GM21717 (cell line): ENCODE data around the gene KANTR.
"Not testable (repeated sequence)": the region's sequence is repeated elsewhere in the genome, so short reads cannot be mapped to it uniquely, and the experiment has no call there.

Experiments
- ATAC-seq: cut with Tn5 transposase; IDR thresholded peaks from one replicate; pipeline ENCODE4 v1.9.1; 2021; ENCODE audit warnings: mild to moderate bottlenecking, moderate library complexity; ENCODE audit not compliant: unreplicated experiment

Gene KANTR

DNA sequence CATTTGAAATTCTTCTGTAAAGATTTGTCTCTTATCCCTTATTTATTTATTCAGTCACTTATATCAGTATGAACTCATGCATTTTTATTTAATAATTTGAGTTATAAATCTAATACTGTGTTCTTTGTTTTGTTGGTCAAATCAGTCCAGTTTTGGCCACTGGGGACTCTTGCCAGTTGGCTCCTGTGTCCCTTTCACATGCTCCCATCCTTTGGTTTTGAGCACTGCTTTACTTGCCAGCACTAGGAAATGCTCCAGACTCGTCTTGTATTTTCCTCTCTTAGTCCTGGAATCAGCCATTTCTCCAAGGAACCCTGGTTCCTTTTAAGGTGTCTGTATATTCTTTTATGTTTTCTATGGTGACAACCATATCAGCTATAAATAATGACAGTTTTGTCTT lies 28.1 kb downstream of the KANTR start:
- no peak for ATAC-seq

- no peak for ATAC-seq
Observed at GRCh38 chrX:53125506-53125905, 31.6 kb downstream of the KANTR start.

DNA sequence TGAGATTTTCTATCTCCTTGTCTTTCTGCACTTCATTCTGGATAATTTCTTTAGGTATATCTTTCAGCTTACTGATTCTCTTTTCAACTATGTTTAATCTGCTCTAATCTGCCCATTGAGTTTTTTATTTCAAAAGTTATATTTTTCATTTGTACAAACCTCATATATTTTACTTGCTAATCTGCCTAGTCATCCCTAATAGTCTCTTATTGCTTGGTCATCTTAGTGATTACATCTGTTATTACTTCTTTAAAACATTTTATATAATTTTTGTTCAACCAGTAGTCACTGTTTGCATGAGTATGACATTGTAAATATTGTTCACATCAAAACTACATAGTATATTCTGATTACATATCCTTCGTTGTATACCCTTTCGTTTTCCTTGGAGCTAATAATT lies 32.4 kb downstream of the KANTR start:
- no peak for ATAC-seq

DNA sequence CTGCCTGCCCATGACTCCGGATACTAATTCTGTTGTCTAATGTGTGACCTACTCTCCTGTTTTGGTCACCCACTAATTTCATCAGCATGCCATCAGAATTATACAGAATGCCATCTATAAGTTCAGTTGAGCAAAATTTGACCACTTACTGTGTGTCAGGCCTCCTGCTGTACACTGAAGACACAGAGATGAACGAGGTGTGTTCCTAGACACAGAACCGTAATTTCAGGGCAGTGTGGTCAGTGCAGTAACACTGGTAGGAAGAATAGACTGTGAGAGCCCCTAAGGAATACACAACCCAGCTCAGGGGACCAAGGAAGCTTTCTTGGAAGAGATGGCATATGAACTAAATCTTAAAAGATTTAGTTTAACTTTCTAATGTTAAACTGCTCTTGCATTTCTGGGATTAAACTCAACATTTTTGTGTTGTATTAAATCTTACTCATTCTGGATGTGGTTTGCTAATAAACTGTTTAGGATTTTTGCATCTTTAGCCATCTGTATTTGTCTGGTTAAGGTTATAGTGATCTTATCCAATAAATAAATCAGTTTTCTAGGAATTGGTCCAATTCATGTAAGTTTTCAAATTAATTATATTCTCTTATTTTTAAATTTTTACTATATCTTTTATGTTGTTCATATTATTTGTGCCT lies 34.3 kb downstream of the KANTR start:
- no peak for ATAC-seq

DNA sequence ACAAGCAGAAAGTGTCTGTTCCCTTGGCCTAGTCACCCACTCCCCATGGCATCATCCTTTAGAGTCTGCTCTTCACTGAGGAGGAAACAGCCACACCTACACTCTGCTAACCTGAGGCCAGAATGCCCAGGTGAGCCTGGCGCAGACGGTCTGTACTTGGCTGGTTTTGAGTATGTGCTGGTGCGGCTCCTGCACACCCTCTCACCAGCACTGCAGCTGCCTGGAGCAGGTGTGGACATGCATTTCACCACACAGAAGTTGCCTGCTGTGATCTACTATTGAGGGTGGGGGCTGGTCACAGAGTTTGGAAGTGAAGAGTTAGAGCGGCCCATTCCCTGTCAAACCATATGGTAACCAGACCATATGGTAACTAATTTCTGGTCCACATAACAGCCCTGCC lies 39.5 kb downstream of the KANTR start:
- no peak for ATAC-seq

DNA sequence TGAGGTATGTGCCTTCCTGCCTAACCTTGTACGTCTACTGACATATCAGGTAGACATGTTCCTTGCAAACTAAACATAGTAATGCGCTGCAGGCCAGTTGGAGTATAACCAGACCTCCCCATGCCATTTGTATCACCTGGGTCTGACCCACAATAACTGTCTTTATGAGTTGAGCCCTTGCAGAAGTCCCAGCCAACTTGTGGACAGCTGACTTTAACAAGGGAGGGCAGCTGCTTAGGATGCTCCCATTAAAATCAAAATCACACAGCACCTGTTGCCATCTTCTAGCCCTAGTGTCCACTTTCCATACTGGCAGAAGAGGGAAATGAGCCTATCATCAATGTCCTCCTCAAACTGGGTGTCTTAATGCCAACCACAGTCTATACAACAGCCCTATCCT lies 41.6 kb downstream of the KANTR start:
- no peak for ATAC-seq

DNA sequence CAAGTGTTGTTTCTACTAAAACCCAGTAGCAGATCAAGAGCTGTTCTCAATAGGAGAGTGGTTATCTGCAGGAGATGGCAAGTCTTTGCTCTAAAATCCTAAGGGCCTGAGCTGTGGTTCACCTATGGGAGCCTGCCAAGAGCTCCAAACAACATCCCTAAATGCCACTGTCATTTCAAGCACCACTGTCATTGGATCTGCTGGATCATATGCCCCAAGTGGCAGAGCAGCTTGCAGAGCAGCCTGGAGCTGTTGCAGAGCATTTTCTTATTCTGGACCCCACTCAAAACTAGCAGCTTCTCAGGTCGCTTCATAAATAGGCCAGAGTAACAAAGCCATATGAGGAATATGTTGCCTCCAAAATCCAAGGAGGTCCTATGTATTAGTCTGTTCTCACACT lies 59.6 kb downstream of the KANTR start:
- no peak for ATAC-seq

DNA sequence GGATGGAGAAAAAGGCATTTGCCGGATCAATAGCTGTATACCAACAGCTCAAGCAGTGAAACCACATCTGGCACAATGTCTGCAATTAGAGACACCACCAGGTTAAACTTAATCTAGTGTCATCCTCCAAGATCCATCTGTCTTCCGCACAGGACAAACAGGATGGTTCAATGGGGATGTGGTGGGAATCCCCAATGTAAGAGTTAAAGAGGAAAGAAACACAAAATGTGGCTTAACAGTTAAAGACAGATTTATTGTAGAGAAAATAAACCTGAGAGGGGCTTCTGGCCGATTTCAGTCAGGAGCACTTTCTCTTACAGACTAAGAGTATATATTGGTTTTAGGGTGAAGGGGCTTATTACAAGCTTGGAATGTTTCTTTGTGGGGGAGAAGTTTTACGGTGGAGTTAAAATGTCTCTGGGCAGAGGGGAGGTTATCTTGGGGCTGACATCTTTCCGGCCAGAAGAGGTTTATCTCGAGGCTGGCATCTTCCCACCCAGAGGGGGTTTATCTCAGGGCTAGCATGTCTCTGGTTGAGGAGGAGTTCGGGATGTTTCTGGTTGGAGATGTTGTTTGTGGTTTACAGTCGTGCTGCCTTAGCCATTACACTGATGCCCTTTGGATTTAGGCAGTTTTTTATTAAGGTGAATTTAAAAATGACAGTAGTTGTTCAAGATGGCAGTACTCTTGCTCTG lies 61.7 kb downstream of the KANTR start:
- ATAC-seq = no peak

DNA sequence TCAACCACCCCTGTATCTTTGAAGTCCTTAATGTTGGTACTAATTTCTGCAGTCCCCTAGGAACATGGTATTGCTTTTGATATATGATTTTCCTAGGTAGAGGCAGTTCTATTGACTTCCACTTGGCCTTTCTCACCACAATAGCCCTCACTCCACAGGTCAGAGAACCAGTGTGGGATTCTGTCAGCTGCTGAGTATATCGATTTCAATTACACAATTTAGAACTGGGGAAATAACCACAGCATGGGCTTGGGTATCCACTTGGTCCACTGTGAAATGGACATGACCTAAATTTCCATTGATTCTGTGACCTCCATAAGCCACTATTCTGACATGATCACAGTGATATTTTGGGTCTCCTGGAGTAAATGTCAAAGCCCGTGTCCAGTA lies 62.3 kb downstream of the KANTR start:
- no peak for ATAC-seq

- no peak for ATAC-seq
Observed at GRCh38 chrX:53159184-53159583, 65.2 kb downstream of the KANTR start.

DNA sequence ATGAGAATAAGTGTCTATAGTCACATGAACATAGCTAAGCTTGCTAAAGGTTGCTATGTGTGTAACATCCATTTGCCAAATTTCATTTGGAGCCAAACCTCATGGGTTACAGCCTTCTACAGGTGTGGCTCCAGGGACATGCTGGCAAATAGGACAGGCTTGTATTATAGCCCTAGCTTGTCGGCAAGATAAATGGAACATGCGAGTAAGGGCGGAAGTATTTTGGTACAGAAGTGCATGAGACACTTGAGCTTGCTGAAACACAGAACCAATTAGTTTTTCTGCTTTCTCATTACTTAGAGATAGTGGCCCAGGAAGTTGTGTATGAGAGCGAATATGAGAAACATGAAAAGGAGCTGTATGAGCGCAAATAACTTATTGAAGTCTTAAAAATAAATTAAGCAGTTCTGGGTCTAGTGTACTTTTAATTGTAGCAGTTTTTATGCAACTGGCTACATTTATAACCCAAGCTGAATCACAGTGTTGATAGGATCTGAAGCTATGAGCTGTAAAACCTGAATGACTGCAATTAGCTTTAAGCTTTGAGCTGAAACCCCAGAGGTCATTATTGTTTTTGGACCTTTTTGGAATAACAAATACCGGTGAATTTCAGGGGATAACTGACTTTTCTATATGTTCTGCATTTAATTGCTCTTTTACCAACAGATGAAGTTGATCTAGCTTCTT lies 66.5 kb downstream of the KANTR start:
- no peak for ATAC-seq

DNA sequence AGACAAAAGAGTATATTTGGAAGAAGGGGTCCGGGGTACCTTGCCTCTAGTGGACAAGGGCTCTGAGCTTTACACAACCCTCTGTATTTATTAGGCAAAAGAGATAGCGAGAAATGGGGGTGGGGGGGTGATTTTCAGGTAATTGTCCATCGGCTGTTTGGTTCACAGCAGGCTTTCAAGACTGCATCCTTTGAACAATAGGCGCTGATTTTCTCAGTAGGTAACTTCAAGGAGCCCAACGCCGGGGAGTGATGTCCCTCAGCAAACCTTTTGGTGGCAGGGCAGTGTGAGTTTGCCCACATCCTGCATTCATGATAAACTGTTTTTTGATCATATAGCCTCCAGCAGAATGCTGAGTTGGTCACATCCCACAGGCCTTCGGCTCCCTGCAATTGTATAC lies 69.5 kb downstream of the KANTR start:
- no peak for ATAC-seq

GRCh38 chrX:53164566-53164965 lies 70.6 kb downstream of the KANTR start:
- ATAC-seq = not testable (repeated sequence)

DNA sequence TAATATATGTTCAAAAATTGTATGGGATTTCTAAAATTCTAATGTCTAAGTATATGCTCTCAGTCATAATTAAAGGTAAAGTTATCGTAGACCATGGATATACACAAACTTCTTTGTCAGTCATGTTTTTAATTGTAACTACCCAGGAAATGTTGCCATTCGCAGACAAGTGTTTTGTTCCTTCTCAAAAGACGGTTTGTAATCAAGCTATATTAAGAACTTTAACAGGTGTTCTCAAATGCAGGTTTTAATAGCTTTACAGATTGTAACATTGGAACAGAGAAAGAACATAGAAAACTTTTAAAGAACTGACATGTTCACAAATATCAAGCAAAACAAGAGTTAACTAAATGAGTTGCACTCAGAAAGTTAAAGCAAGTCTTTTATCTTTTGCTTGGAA lies 72.2 kb downstream of the KANTR start:
- no peak for ATAC-seq

DNA sequence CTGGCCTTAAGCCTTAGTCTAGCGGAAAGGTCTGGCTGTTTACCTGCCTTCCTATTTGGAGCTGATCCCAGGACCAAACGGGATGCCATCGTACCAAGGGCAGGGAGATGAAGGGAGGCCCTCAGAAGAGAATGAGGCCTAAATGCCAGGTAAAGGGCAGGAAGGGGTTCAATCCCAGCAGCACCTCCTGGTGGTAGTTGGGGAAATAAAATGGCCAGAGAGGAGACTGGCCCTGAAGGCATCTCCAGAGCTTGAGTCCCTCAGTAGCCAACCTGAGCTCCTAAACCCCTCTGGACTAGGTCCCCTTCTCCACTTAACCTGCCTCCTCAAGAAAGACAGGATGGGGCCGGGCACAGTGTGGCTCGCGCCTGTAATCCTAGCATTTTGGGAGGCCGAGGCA lies 77.4 kb downstream of the KANTR start:
- ATAC-seq = no peak
